GM18951 (cell line): ENCODE results near the gene STAT6.
A peak's percentile ranks its signal among the peaks of the same experiment; 100 is the strongest.

Experiments used
- POLR2A ChIP-seq: IDR thresholded peaks from 4 replicates; pipeline ENCODE4 v1.6.1; 2011; ENCODE audit warnings: mild to moderate bottlenecking; ENCODE audit not compliant: insufficient read length, insufficient read depth; ENCODE audit errors: extremely low read depth
- in situ Hi-C: fragments of 300-500 bp; cut with MboI; formaldehyde crosslinking; loops from one replicate; pipeline ENCODE4 v1.12.0; 2022; ENCODE audit warnings: low sequenced_read_pairs, mixed read lengths, inconsistent platforms; ENCODE audit not compliant: unreplicated experiment

STAT6 gene

GRCh38 chr12:57110104-57111030 lies 795 bp downstream of the STAT6 start:
- in situ Hi-C loops = loop anchor here (10.0 kb wide), 1 partner anchor 106 kb away; the partner anchor contains the start of gene ZBTB39
- TF ChIP-seq POLR2A = peak; percentile 57

- no peak for TF ChIP-seq POLR2A
- in situ Hi-C loops = loop anchor here (10.0 kb wide), 1 partner anchor 105 kb away; the partner anchor contains the start of gene ZBTB39
These were observed 1.7 kb downstream of the STAT6 start for GRCh38 chr12:57109207-57110103.

- in situ Hi-C loops = no loop called here
- no peak for TF ChIP-seq POLR2A
These were observed 3.6 kb downstream of the STAT6 start for GRCh38 chr12:57107456-57108155.

- TF ChIP-seq POLR2A = no peak
- in situ Hi-C loops = no loop called here
These were observed 5.0 kb downstream of the STAT6 start for GRCh38 chr12:57106021-57106708.

- in situ Hi-C loops = no loop called here
- no peak for TF ChIP-seq POLR2A
These were observed 6.0 kb downstream of the STAT6 start for GRCh38 chr12:57105011-57105753.

GRCh38 chr12:57104292-57104910 lies 6.8 kb downstream of the STAT6 start:
- no peak for TF ChIP-seq POLR2A
- in situ Hi-C loops = no loop called here

- no peak for TF ChIP-seq POLR2A
- in situ Hi-C loops = no loop called here
These were observed 7.3 kb downstream of the STAT6 start for GRCh38 chr12:57103856-57104255.

GRCh38 chr12:57101892-57102695 lies 9.1 kb downstream of the STAT6 start:
- in situ Hi-C loops = no loop called here
- TF ChIP-seq POLR2A = no peak

GRCh38 chr12:57099766-57100165 lies 11.4 kb downstream of the STAT6 start:
- TF ChIP-seq POLR2A = no peak
- in situ Hi-C loops = no loop called here

GRCh38 chr12:57099047-57099714 lies 12.0 kb downstream of the STAT6 start:
- no peak for TF ChIP-seq POLR2A
- in situ Hi-C loops = no loop called here
